Large intestine (tissue), 3 donors: ENCODE data around the gene TEPSIN. TPM values are rescaled to one million over a fixed set of nuclear protein-coding genes. Genes with fewer than 3 reads are reported as not detected.

Experiments used
- DNase-seq, 2 donors: peaks; one replicate each; pipeline versions ENCODE4 v3.0.0 to v3.0.0-alpha.2; 2013
- H3K27ac ChIP-seq: one replicate; pipeline ENCODE4 v1.5.1; 2013; ENCODE audit warnings: low read length
- H3K27me3 ChIP-seq: 2 replicates; pipeline ENCODE4 v1.6.1; 2013; ENCODE audit warnings: low read length; ENCODE audit not compliant: control insufficient read depth, insufficient read depth
- H3K36me3 ChIP-seq: 2 replicates; pipeline ENCODE4 v1.6.1; 2013; ENCODE audit warnings: low read length; ENCODE audit not compliant: control insufficient read depth, insufficient read depth
- H3K4me1 ChIP-seq: one replicate; pipeline ENCODE4 v1.6.1; 2013; ENCODE audit warnings: low read length; ENCODE audit not compliant: control insufficient read depth, insufficient read depth
- H3K4me3 ChIP-seq: one replicate; pipeline ENCODE4 v1.5.1; 2013; ENCODE audit warnings: low read length
- H3K9me3 ChIP-seq: one replicate; pipeline ENCODE4 v1.6.1; 2013; ENCODE audit warnings: mild to moderate bottlenecking, low read depth, low read length, moderate library complexity; ENCODE audit not compliant: control insufficient read depth
- whole genome bisulfite sequencing: methylation state at CpG from one replicate; pipeline ENCODE4 v1.1.5; 2013; ENCODE audit warnings: low lambda C conversion rate; ENCODE audit not compliant: insufficient coverage; 5-methylcytosine and 5-hydroxymethylcytosine counted together
- polyA plus RNA-seq: library from polyadenylated mRNA; unstranded; fragments of 120-200 nt; gene quantifications from one replicate; pipeline ENCODE4 v1.2.1, GENCODE V29; 2013

The TEPSIN gene
- polyA plus RNA-seq, 1 donor = 32.1 TPM

DNA sequence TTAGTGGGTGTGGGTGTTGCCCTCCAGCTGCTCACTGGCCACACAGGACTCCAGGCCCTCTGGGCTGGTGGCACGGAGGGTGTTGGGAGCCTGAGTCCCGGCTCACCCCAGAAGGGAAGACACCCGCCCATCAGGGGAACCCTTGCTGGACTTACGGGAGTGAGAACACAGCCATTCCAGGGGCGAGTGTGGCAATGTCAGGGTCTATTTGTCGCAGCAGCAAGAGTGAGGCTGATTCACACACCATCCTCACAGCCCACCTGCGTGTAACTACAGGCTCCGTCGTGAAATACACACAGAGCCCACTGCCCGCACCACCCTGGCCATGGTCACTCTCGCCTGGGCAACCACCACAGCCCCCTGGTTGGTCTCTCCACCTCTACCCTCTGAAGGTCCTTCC is 55.0 kb downstream of the TEPSIN start:
- H3K27ac ChIP-seq = no peak overlapping the region
- no peak overlapping the region for H3K4me3 ChIP-seq
- no peak for DNase-seq
- no CpG with 5 or more reads among the region's 11 CpGs for WGBS
- peaks cover 4% of the 10 kb centered on the region for H3K9me3 ChIP-seq
- peaks cover under 1% of the 10 kb centered on the region for H3K36me3 ChIP-seq
- peaks cover 13% of the 10 kb centered on the region for H3K4me1 ChIP-seq
- peaks cover 4% of the 10 kb centered on the region for H3K27me3 ChIP-seq

DNA sequence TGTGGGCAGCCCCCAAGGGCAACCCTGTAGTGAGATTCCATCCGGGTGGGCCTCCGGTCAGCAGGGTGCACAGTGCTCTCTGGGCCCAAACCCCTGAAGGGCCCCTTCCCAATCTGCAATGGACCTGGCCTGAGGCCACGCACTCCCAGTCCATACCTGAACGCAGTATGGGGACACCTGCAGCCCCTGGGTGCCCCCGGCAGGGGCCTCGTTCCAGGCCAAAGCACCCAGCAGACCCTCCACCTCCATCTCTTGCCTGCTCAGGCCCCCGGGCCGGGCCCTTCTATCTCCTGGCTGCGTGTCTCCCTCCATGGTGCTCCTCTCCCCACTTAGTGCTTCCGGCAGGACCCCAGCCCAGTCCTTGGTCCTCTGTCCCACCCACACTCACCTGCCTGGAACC is 55.5 kb downstream of the TEPSIN start:
- Histone ChIP-seq H3K9me3 (peaks cover 4% of the 10 kb centered on the region), H3K27ac (no peak overlapping the region), H3K4me1 (peaks cover 18% of the 10 kb centered on the region), H3K27me3 (peaks cover 4% of the 10 kb centered on the region), H3K36me3 (no peaks in the 10 kb centered on the region), H3K4me3 (no peak overlapping the region)
- no peak for DNase-seq
- WGBS = no CpG with 5 or more reads among the region's 10 CpGs

DNA sequence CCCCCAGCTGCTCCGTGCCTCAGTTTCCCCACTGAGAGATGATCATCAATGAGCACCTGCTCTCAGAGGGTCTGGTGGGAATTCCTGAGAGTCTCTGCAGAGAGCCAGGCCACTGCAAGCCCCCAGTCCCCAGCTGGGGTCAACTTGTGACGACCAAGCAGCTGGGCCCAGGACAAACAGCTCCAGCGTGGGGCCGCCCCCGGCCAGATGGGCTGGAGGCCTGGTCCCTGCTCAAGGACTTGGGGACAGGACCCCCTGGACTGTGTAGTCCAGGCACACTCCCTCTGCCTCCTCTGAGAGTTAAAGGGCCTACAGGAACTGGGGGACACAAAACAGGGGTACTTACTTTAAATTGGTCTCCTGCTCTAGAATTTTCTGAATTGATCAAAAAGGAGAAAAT is 56.3 kb downstream of the TEPSIN start:
- H3K4me3 ChIP-seq = no peak overlapping the region
- peaks cover 4% of the 10 kb centered on the region for H3K9me3 ChIP-seq
- H3K27ac ChIP-seq = no peak overlapping the region
- H3K36me3 ChIP-seq = no peaks in the 10 kb centered on the region
- no peak for DNase-seq
- no CpG with 5 or more reads among the region's 5 CpGs for WGBS
- H3K4me1 ChIP-seq = peaks cover 20% of the 10 kb centered on the region
- H3K27me3 ChIP-seq = peaks cover 4% of the 10 kb centered on the region

DNA sequence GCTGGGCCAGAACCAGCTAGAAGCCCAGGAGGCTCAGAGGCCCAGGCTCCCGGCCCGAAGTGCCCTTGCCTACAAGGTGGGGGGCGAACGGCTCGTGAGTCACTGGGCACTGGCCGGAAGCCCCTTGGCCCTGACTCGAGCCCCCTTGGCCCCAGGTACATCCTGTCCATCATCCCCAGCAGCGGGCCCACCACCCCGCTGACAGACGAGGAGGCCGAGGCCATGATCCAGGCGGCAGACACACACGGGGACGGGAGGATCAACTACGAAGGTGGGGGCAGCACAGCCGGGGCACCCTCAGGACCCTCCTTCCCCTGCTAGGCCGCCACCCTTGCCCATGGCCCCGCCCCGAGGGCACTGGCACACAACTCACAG is 57.1 kb downstream of the TEPSIN start:
- peaks cover 20% of the 10 kb centered on the region for H3K4me1 ChIP-seq
- H3K9me3 ChIP-seq = peaks cover 4% of the 10 kb centered on the region
- no peaks in the 10 kb centered on the region for H3K36me3 ChIP-seq
- WGBS = no CpG with 5 or more reads among the region's 19 CpGs
- peaks cover 4% of the 10 kb centered on the region for H3K27me3 ChIP-seq
- H3K27ac ChIP-seq = no peak overlapping the region
- no peak for DNase-seq
- H3K4me3 ChIP-seq = no peak overlapping the region

DNA sequence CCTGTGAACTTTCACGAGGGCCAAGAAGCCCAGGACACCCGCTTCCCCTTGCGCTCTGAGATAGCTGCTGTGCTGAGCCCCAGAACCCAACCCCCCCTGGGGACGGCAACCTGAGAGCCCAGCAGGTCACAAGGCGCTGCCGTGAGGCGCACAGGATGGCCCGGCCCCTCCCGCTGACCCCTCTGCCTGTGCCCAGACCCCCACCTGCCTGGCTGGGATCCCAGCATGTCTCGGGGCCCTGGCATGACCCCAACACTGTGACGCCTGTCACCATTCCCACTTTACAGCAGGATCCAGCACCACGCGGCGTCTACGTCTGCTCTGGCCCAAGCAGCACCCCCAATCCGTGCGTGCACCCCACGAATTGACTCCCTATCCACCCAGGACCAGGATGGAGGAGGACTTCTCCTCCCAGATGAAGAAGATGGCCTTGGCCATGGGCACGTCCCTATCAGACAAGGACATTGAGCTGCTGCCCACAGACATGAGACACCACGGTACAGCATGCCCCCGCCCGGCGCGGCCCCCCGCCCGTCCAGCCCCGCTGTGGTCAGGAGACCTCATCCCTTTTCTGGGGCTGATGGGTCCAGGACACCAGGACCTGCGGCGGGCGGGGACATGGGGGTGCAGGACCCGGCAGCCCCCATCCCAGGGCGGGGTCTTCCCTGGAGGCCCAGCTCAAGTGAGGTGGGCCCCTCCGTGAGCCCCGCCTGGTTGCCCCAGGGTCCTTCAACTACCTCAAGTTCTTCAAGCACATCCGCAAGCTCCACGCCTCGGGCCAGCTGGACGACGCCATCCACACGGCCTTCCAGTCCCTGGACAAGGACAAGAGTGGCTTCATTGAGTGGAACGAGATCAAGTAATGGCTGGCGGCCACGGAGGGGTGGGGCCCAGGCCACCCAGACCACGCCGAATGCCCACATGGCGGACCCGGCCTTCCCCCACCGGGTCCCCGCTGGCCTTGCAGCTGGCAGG is 57.7 kb downstream of the TEPSIN start:
- Histone ChIP-seq H3K36me3 (no peaks in the 10 kb centered on the region), H3K9me3 (peaks cover 8% of the 10 kb centered on the region), H3K4me1 (peaks cover 20% of the 10 kb centered on the region), H3K4me3 (no peak overlapping the region), H3K27me3 (peaks cover 4% of the 10 kb centered on the region), H3K27ac (no peak overlapping the region)
- no peak for DNase-seq
- WGBS = no CpG with 5 or more reads among the region's 49 CpGs

DNA sequence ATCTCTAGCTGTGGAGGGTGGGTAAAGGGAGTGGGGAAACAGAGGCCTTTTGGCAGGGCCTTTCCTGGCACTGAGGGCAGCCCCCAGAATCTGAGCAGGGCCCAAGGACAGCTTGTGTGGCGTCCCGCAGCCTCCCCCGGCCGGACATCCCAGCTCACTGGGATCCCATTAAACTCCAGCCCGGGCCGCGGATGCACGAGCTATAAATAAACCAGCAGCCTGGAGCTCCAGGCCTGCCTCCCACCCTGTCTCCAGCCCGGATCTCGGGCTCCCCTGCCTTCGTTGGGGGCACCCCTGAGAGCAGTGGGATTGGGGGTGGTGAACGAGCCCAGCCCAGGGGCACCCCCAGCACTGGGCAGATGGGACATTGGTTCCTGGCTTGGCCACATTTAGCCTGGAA is 59.0 kb downstream of the TEPSIN start:
- no CpG with 5 or more reads among the region's 12 CpGs for WGBS
- H3K4me3 ChIP-seq = no peak overlapping the region
- H3K4me1 ChIP-seq = peaks cover 16% of the 10 kb centered on the region
- H3K27ac ChIP-seq = no peak overlapping the region
- H3K36me3 ChIP-seq = no peaks in the 10 kb centered on the region
- DNase-seq = no peak
- H3K9me3 ChIP-seq = peaks cover 10% of the 10 kb centered on the region
- peaks cover 4% of the 10 kb centered on the region for H3K27me3 ChIP-seq

DNA sequence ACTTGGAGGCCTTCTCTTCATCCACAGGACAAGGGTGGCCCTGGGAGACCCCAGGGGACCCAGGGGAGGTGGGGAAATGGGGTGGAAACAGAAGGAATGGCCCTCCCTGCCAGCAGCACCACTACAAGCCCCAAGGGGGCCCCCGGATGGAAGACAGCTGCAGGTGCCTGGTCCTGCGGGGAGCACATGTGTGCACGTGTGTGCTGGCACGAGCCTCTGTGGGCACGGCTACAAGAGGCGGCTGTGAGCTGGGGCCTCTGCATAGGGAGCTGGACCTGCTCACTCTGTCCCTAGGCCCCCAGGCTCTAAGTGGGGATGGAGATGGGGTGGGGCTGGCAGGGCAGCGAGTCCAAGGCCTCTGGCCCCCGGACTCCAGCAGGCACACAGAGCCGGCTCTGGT is 59.6 kb downstream of the TEPSIN start:
- DNase-seq = peak in 1 of 2 donors; percentile 38
- H3K27ac ChIP-seq = no peak overlapping the region

More for the DNA sequence above, 59.6 kb downstream of the TEPSIN start:
- peaks cover 16% of the 10 kb centered on the region for H3K9me3 ChIP-seq
- peaks cover 16% of the 10 kb centered on the region for H3K4me1 ChIP-seq
- no peaks in the 10 kb centered on the region for H3K27me3 ChIP-seq
- H3K4me3 ChIP-seq = no peak overlapping the region
- H3K36me3 ChIP-seq = no peaks in the 10 kb centered on the region
- no CpG with 5 or more reads among the region's 9 CpGs for WGBS

Other genes starting within 250 kb of the TEPSIN start
- gene CHMP6, start 247.2 kb downstream of the TEPSIN start, polyA plus RNA-seq = 20.4 TPM
- 13.6 TPM for gene BAIAP2, start 203.9 kb downstream of the TEPSIN start, polyA plus RNA-seq
- 0.34 TPM for gene PVALEF, start 73.5 kb downstream of the TEPSIN start, polyA plus RNA-seq
- gene AATK, start 72.8 kb downstream of the TEPSIN start, polyA plus RNA-seq = 81.2 TPM
- 9.0 TPM for gene CEP131, start 16.1 kb downstream of the TEPSIN start, polyA plus RNA-seq
- 42.6 TPM for gene NDUFAF8, start 263 bp upstream of the TEPSIN start, polyA plus RNA-seq
- 86.5 TPM for gene SLC38A10, start 56.3 kb upstream of the TEPSIN start, polyA plus RNA-seq
- gene BAHCC1, start 156.4 kb upstream of the TEPSIN start, polyA plus RNA-seq = 21.9 TPM